Measurements from ENCODE around the gene NOTCH3.

NOTCH3 gene

DNA sequence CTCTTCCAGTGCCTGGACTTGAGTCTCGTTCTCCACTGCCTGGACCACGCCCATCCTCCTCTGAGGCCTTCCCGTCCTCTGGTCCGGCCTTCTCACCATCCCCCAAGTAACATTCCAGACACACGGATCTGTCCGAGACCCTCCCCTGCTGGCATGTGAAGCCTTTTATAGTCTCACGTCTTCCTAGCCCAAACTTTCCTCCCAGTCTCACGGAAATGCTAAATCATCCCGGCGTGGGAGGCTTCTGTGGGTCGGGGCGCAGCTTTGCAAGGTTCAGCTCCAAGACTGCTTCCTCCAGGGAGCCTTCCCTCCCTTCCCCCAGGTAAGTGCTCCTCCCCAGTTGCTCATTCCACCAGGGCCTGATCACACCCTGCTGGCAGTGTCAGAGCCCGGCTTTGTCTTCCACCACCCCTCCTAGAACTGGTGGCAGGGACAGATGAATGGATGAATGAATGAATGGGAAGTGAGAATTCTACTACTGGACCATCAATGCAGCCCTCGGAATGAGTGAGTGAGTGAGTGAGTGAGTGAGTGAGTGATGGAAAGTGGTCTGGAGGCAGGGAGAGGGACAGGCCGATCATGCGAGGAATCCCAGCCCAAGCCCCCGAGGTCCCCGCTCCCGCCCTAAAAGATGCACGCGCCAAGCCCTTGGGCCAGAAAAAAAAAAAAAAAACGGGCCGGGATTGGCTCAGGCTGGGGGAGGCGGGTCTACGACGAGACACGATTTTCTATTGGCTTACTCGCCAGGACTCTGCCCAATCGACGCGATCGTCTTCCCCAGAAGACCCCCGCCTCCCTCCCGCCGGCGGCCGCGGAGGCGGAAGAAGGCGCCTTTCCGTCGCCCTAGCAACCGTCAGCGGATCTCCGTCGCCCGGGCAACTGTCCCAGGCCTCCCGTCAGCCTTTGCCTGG, 22.2 kb upstream of the NOTCH3 start:
- DNase-seq (ENCODE audit: extremely low read depth, low read depth): peak; percentile 80
- TF ChIP-seq, protein P1, sequence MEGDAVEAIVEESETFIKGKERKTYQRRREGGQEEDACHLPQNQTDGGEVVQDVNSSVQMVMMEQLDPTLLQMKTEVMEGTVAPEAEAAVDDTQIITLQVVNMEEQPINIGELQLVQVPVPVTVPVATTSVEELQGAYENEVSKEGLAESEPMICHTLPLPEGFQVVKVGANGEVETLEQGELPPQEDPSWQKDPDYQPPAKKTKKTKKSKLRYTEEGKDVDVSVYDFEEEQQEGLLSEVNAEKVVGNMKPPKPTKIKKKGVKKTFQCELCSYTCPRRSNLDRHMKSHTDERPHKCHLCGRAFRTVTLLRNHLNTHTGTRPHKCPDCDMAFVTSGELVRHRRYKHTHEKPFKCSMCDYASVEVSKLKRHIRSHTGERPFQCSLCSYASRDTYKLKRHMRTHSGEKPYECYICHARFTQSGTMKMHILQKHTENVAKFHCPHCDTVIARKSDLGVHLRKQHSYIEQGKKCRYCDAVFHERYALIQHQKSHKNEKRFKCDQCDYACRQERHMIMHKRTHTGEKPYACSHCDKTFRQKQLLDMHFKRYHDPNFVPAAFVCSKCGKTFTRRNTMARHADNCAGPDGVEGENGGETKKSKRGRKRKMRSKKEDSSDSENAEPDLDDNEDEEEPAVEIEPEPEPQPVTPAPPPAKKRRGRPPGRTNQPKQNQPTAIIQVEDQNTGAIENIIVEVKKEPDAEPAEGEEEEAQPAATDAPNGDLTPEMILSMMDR (IDR thresholded peaks at IDR 0.05; ENCODE audit: low read depth, low read length, missing control alignments): no peak
- H3K4me3 ChIP-seq (replicated peaks; ENCODE audit: low read depth, low read length): peak overlapping the region; percentile 51

DNA sequence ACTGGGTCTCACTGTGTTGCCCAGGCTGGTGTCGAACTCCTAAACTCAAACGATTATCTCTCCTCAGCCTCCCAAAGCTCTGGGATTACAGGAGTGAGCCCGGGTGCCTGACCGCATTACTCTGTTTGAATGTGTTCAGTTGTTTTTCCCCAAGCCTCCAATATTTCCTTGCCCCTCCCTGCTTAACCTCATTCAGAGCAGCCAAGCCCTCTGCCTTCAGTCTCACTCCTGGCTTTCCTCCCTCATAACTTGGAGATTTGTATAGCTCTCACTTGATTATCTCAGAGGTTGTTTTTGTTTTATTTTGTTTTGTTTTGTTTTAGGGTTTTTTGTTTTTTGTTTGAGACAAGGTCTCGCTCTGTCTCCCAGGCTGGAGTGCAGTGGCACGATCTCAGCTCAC, 20.0 kb upstream of the NOTCH3 start:
- DNase-seq (ENCODE audit: extremely low read depth, low read depth): no peak
- no peak overlapping the region for H3K4me3 ChIP-seq (replicated peaks; ENCODE audit: low read depth, low read length)
- TF ChIP-seq, protein P1 (IDR thresholded peaks at IDR 0.05; ENCODE audit: low read depth, low read length, missing control alignments): no peak

DNA sequence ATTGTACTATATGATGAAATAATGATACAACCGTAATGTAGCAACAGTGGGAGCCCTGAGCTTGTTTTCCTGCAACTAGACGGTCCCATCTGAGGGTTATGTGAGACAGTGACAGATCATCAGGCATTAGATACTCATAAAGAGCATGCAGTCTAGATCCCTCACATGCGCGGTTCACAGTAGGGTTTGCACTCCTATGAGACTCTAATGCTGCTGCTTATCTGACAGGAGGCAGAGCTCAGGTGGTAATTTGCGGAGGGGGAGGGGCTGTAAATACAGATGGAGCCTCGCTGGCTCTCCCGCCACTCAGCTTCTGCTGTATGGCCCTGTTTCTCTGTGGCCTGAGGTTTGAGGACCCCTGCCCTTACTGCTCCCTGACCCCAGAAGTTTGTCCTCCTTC, 17.7 kb upstream of the NOTCH3 start:
- no peak for DNase-seq (ENCODE audit: extremely low read depth, low read depth)
- TF ChIP-seq, protein P1 (IDR thresholded peaks at IDR 0.05; ENCODE audit: low read depth, low read length, missing control alignments): no peak
- no peak overlapping the region for H3K4me3 ChIP-seq (replicated peaks; ENCODE audit: low read depth, low read length)

DNA sequence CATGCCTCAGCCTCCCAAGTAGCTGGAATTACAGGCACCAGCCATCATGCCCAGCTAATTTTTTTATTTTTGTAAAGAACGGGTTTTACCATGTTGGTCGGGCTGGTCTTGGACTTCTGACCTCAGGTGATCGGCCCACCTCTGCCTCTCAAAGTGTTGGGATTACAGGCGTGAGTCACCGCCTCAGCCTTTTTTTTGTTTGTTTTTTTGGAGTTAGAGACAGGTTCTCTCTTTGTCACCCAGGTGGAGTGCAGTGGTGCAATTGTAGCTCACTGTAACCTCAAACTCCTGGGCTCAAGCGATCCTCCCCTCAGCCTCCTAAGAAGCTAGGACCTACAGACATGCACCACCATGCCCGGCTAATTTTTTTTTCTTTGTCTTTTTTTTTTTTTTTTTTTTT, 15.6 kb upstream of the NOTCH3 start:
- TF ChIP-seq, protein P1 (IDR thresholded peaks at IDR 0.05; ENCODE audit: low read depth, low read length, missing control alignments): no peak
- DNase-seq (ENCODE audit: extremely low read depth, low read depth): no peak
- H3K4me3 ChIP-seq (replicated peaks; ENCODE audit: low read depth, low read length): no peak overlapping the region

DNA sequence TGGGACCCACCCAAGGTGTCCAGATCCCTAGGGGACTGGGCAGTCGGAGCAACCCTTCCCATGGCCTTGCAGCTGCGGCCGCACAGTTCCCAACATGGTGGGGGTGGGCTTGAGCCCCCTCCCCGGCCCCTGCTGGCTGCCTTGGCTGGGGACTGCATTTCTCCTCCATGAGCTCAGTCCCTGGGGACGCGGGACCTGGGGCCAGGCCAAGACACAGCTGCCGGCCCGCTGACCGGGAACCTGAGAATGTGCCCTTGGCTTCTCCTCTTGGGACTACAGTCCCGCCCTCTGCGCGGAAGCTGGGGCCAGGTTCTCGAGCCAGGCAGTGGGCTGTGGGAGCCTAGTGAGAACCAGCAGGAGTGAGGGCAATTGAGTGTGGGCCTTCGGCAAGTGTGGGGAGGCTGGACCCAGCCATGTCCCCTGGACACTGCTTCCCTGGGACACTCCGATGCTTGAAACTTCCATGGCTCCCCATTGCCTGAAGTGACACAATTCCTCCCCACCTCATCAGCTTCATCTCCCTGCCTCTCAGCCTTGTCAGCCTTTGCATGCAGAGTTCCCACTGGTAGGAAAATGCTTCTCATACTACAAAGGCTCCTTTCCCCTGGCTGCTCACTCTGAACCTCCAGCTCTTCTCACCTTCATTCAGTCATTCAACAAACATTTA, 13.1 kb upstream of the NOTCH3 start:
- TF ChIP-seq, protein P1 (IDR thresholded peaks at IDR 0.05; ENCODE audit: low read depth, low read length, missing control alignments): no peak
- DNase-seq (ENCODE audit: extremely low read depth, low read depth): no peak
- H3K4me3 ChIP-seq (replicated peaks; ENCODE audit: low read depth, low read length): no peak overlapping the region

DNA sequence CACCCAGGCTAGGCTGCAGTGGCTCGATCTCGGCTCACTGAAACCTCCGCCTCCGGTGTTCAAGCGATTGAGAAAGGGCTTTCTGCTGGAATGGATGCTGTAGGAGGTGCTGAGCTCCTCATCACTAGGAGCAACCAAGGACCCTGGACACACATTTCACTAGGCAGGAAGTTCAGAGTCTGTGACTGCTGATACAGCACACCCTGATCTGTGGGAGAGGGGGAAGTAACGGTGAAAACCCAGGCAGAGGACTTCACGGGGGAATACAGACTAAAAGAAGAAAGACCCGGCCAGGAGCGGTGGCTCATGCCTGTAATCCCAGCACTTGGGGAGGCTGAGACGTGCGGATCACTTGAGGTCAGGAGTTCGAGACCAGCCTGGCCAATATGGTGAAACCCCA, 11.9 kb upstream of the NOTCH3 start:
- TF ChIP-seq, protein P1 (IDR thresholded peaks at IDR 0.05; ENCODE audit: low read depth, low read length, missing control alignments): no peak

More for the DNA sequence above, 11.9 kb upstream of the NOTCH3 start:
- DNase-seq (ENCODE audit: extremely low read depth, low read depth): no peak
- H3K4me3 ChIP-seq (replicated peaks; ENCODE audit: low read depth, low read length): no peak overlapping the region

Data from HFF-Myc (cell line).